Caco-2 (cell line): ENCODE data around the gene PMPCA. TPM values are rescaled to one million over a fixed set of nuclear protein-coding genes. Genes with fewer than 3 reads are reported as not detected.

Source experiments
- BruUV-seq: library from RNA; stranded (reverse); fragments of 400-500 nt; replicated peaks from 2 replicates; lab custom pipeline; 2021; lab: Mats Ljungman, UMichigan
- CTCF ChIA-PET: fragments of 300-600 bp; sonication (Branson Sonifier 250); formaldehyde crosslinking; loops from one replicate; lab custom pipeline; 2022; ENCODE audit warnings: antibody characterized with exemption; lab: Charles Lee
- POLR2A ChIA-PET: fragments of 300-600 bp; sonication (Branson Sonifier 250); formaldehyde crosslinking; loops from one replicate; lab custom pipeline; 2022; ENCODE audit warnings: antibody characterized with exemption; lab: Charles Lee
- DNase-seq, 2 experiments: peaks; one replicate each; pipeline versions ENCODE4 v3.0.0 to v3.0.0-alpha.2; 2020 to 2022
- H3K27me3 ChIP-seq: replicated peaks from 2 replicates; pipeline ENCODE4 v1.6.0; 2011; ENCODE audit warnings: low read length; ENCODE audit not compliant: control insufficient read depth, insufficient read depth
- H3K36me3 ChIP-seq: 2 replicates; pipeline ENCODE4 v1.5.1; 2011; ENCODE audit warnings: low read length; ENCODE audit not compliant: control insufficient read depth, insufficient read depth
- H3K4me1 ChIP-seq: fragments of 250-450 bp; sonication (Bioruptor Pico); 2 replicates; pipeline ENCODE4 v1.5.1; 2020; ENCODE audit warnings: mild to moderate bottlenecking
- H3K4me3 ChIP-seq: 2 replicates; pipeline ENCODE4 v1.5.1; 2011; ENCODE audit warnings: low read depth, mild to moderate bottlenecking, control low read depth, low read length
- H3K9me3 ChIP-seq: fragments of 250-450 bp; sonication (Bioruptor Pico); 2 replicates; pipeline ENCODE4 v1.5.1; 2020; ENCODE audit warnings: mild to moderate bottlenecking, moderate library complexity
- H3K27ac Mint-ChIP-seq: one replicate; pipeline ENCODE4 v1.8.0; 2022; ENCODE audit warnings: mixed read lengths; ENCODE audit not compliant: unreplicated experiment
- H3K27me3 Mint-ChIP-seq: one replicate; pipeline ENCODE4 v1.8.0; 2022; ENCODE audit warnings: mixed read lengths; ENCODE audit not compliant: insufficient read depth, unreplicated experiment
- H3K36me3 Mint-ChIP-seq: one replicate; pipeline ENCODE4 v1.8.0; 2022; ENCODE audit warnings: mild to moderate bottlenecking, mixed read lengths; ENCODE audit not compliant: insufficient read depth, unreplicated experiment
- H3K4me1 Mint-ChIP-seq: one replicate; pipeline ENCODE4 v1.8.0; 2022; ENCODE audit warnings: low read depth, mixed read lengths; ENCODE audit not compliant: unreplicated experiment
- H3K4me3 Mint-ChIP-seq: one replicate; pipeline ENCODE4 v1.8.0; 2022; ENCODE audit warnings: mild to moderate bottlenecking, moderate library complexity, mixed read lengths; ENCODE audit not compliant: unreplicated experiment
- H3K9me3 Mint-ChIP-seq: one replicate; pipeline ENCODE4 v1.8.0; 2022; ENCODE audit warnings: mixed read lengths; ENCODE audit not compliant: unreplicated experiment
- intact Hi-C: fragments of 100-400 bp; cut with micrococcal nuclease; formaldehyde crosslinking; loops from one replicate; pipeline ENCODE4 v1.10.0; 2022; ENCODE audit not compliant: unreplicated experiment
- total RNA-seq: library from RNA; stranded (reverse); gene quantifications from 2 replicates; pipeline ENCODE4 v1.2.3, GENCODE V29; 2022
- TF ChIP-seq, protein P1 (sequence below), 2 experiments: fragments of 200-600 bp in 1 of 2; IDR thresholded peaks; 1 replicate in 1 of 2; 2 replicates in 1 of 2; pipeline versions ENCODE4 v1.5.1 to v1.8.0; 2011 to 2022; ENCODE audit warnings: antibody characterized with exemption in 1 of 2, control low read depth in 1 of 2, inconsistent platforms in 1 of 2, low read depth in 1 of 2, low read length in 1 of 2, mild to moderate bottlenecking in 1 of 2, moderate library complexity in 1 of 2; ENCODE audit not compliant: insufficient read depth in 1 of 2, severe bottlenecking in 1 of 2, unreplicated experiment in 1 of 2

PMPCA gene
- total RNA-seq, 1 experiment from 2014 or later, result 91.5 TPM

DNA sequence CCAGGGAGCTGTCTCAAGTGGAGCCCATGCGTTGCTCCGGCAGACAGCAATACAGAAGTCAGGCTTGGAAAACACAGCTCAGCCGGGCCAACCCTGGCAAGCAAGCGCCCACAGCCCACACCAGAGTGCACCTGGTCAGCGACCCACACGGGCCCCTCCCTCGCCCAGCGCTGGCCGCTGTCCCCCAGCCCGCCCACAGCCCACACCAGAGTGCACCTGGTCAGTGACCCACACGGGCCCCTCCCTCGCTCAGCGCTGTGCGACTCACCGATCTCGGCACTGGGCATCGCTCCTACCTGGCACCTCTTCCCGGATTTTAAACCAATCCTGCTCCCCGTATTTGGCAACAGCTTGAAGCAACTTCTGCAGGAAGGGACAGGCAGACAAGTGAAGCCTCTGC is 23.2 kb upstream of the PMPCA start:
- peaks cover 77% of the 10 kb centered on the region for H3K36me3 Mint-ChIP-seq
- H3K4me1 Mint-ChIP-seq, result no peaks in the 10 kb centered on the region
- Histone ChIP-seq H3K36me3 (peaks cover 1% of the 10 kb centered on the region; the same call in 1 of the 2 replicates), H3K27me3 (no peaks in the 10 kb centered on the region), H3K9me3 (no peaks in the 10 kb centered on the region), H3K4me1 (no peaks in the 10 kb centered on the region), H3K4me3 (no peak overlapping the region)
- CTCF ChIA-PET, result no interaction called here
- H3K9me3 Mint-ChIP-seq, result no peaks in the 10 kb centered on the region
- H3K27ac Mint-ChIP-seq, result no peak overlapping the region
- POLR2A ChIA-PET, result no interaction called here
- TF ChIP-seq, protein P1, sequence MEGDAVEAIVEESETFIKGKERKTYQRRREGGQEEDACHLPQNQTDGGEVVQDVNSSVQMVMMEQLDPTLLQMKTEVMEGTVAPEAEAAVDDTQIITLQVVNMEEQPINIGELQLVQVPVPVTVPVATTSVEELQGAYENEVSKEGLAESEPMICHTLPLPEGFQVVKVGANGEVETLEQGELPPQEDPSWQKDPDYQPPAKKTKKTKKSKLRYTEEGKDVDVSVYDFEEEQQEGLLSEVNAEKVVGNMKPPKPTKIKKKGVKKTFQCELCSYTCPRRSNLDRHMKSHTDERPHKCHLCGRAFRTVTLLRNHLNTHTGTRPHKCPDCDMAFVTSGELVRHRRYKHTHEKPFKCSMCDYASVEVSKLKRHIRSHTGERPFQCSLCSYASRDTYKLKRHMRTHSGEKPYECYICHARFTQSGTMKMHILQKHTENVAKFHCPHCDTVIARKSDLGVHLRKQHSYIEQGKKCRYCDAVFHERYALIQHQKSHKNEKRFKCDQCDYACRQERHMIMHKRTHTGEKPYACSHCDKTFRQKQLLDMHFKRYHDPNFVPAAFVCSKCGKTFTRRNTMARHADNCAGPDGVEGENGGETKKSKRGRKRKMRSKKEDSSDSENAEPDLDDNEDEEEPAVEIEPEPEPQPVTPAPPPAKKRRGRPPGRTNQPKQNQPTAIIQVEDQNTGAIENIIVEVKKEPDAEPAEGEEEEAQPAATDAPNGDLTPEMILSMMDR (IDR thresholded peaks at IDR 0.05; ENCODE audit: insufficient read depth in 1 of 2, low read depth in 1 of 2, low read length in 1 of 2, severe bottlenecking in 1 of 2, unreplicated experiment in 1 of 2), result no peak
- no peaks in the 10 kb centered on the region for H3K27me3 Mint-ChIP-seq
- no TSS peak for BruUV-seq
- no peak overlapping the region for H3K4me3 Mint-ChIP-seq
- intact Hi-C loops, result no loop called here
- no peak for DNase-seq

GRCh38 chr9:136389396-136389795 is 21.1 kb upstream of the PMPCA start:
- Histone ChIP-seq H3K36me3 (peaks cover 1% of the 10 kb centered on the region), H3K4me1 (no peaks in the 10 kb centered on the region), H3K4me3 (no peak overlapping the region), H3K9me3 (no peaks in the 10 kb centered on the region), H3K27me3 (no peaks in the 10 kb centered on the region)
- Mint-ChIP-seq H3K4me1 (no peaks in the 10 kb centered on the region), H3K4me3 (no peak overlapping the region), H3K27me3 (no peaks in the 10 kb centered on the region), H3K27ac (no peak overlapping the region), H3K36me3 (peaks cover 91% of the 10 kb centered on the region), H3K9me3 (no peaks in the 10 kb centered on the region)
- TF ChIP-seq, protein P1 (IDR thresholded peaks at IDR 0.05; ENCODE audit: insufficient read depth in 1 of 2, low read depth in 1 of 2, low read length in 1 of 2, severe bottlenecking in 1 of 2, unreplicated experiment in 1 of 2), result no peak
- BruUV-seq, result no TSS peak
- POLR2A ChIA-PET, result no interaction called here
- intact Hi-C loops, result no loop called here
- CTCF ChIA-PET, result interaction anchor here (0.9 kb wide), 1 partner anchor 43 kb away, joined by 3 read pairs; no protein-coding TSS in a partner anchor
- DNase-seq, result no peak

- ChIA-PET POLR2A (no interaction called here), CTCF (interaction anchor here (1.6 kb wide), 1 partner anchor 29 kb away, joined by 3 read pairs; no protein-coding TSS in a partner anchor)
- Histone ChIP-seq H3K4me3 (no peak overlapping the region), H3K4me1 (no peaks in the 10 kb centered on the region), H3K9me3 (no peaks in the 10 kb centered on the region), H3K27me3 (no peaks in the 10 kb centered on the region), H3K36me3 (peaks cover 1% of the 10 kb centered on the region)
- BruUV-seq, result no TSS peak
- TF ChIP-seq, protein P1 (IDR thresholded peaks at IDR 0.05; ENCODE audit: insufficient read depth in 1 of 2, low read depth in 1 of 2, low read length in 1 of 2, severe bottlenecking in 1 of 2, unreplicated experiment in 1 of 2), result no peak
- H3K27ac Mint-ChIP-seq, result no peak overlapping the region
- intact Hi-C loops, result no loop called here
- no peak for DNase-seq
- no peaks in the 10 kb centered on the region for H3K9me3 Mint-ChIP-seq
- H3K36me3 Mint-ChIP-seq, result peaks cover 82% of the 10 kb centered on the region
- no peak overlapping the region for H3K4me3 Mint-ChIP-seq
- no peaks in the 10 kb centered on the region for H3K27me3 Mint-ChIP-seq
- no peaks in the 10 kb centered on the region for H3K4me1 Mint-ChIP-seq
Observed at GRCh38 chr9:136391737-136392537, 18.5 kb upstream of the PMPCA start.
